Chondrocyte (in vitro differentiated cells): ENCODE measurements around the gene ZNF664. TPM values are rescaled to one million over a fixed set of nuclear protein-coding genes. Genes with fewer than 3 reads are reported as not detected.

ENCODE experiments used
- DNase-seq: peaks from one replicate; pipeline ENCODE4 v3.0.0; 2021; ENCODE audit warnings: mixed read lengths, low spot score
- H3K27ac Mint-ChIP-seq: one replicate; pipeline ENCODE4 v1.8.0; 2021; ENCODE audit warnings: mild to moderate bottlenecking, moderate library complexity, mixed read lengths; ENCODE audit not compliant: unreplicated experiment
- H3K27me3 Mint-ChIP-seq: 2 replicates; pipeline ENCODE4 v1.8.0; 2021; ENCODE audit warnings: low read depth, mixed read lengths
- H3K36me3 Mint-ChIP-seq: 2 replicates; pipeline ENCODE4 v1.8.0; 2021; ENCODE audit warnings: low read depth, mixed read lengths
- H3K4me1 Mint-ChIP-seq: 2 replicates; pipeline ENCODE4 v1.8.0; 2021; ENCODE audit warnings: low read depth, mild to moderate bottlenecking, mixed read lengths
- H3K4me3 Mint-ChIP-seq: one replicate; pipeline ENCODE4 v1.8.0; 2021; ENCODE audit warnings: mild to moderate bottlenecking, moderate library complexity, mixed read lengths; ENCODE audit not compliant: unreplicated experiment
- H3K9me3 Mint-ChIP-seq: 2 replicates; pipeline ENCODE4 v1.8.0; 2021; ENCODE audit warnings: low read depth, mixed read lengths
- total RNA-seq: library from RNA; stranded (reverse); gene quantifications from 3 replicates; pipeline ENCODE4 v1.2.1, GENCODE V29; 2021
- TF ChIP-seq, protein P1 (sequence below): fragments of 200-600 bp; sonication (generic); IDR thresholded peaks from 2 replicates; pipeline ENCODE4 v1.5.0; 2021; ENCODE audit warnings: antibody characterized with exemption, mild to moderate bottlenecking, moderate library complexity

ZNF664 gene
- total RNA-seq, 1 donor from 2014 or later = 88.0 TPM

DNA sequence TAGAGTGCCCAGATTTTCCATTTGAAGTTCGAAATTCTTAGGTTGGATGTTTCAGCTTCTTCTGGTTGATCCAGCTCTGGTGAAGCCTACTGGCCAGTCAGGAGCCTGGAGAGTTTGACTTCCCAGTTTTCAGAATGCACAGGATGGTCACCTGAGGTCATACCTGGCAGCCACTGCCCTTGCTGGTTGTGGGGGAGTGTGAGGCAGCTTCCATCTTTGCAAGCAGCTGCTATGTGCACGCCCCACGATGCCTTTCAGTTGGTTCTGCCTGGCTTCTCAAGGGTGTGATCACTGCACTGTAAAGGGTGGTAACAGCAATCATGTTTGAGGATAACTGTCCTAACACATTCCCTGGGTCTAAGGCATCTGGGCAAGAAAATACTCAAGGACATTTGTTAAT is 15.8 kb upstream of the ZNF664 start:
- H3K27ac Mint-ChIP-seq = no peak overlapping the region
- H3K9me3 Mint-ChIP-seq = no peaks in the 10 kb centered on the region
- no peak for DNase-seq
- no peaks in the 10 kb centered on the region for H3K27me3 Mint-ChIP-seq
- H3K4me1 Mint-ChIP-seq = peaks cover 10% of the 10 kb centered on the region
- peaks cover 1% of the 10 kb centered on the region for H3K36me3 Mint-ChIP-seq
- no peak overlapping the region for H3K4me3 Mint-ChIP-seq
- TF ChIP-seq, protein P1, sequence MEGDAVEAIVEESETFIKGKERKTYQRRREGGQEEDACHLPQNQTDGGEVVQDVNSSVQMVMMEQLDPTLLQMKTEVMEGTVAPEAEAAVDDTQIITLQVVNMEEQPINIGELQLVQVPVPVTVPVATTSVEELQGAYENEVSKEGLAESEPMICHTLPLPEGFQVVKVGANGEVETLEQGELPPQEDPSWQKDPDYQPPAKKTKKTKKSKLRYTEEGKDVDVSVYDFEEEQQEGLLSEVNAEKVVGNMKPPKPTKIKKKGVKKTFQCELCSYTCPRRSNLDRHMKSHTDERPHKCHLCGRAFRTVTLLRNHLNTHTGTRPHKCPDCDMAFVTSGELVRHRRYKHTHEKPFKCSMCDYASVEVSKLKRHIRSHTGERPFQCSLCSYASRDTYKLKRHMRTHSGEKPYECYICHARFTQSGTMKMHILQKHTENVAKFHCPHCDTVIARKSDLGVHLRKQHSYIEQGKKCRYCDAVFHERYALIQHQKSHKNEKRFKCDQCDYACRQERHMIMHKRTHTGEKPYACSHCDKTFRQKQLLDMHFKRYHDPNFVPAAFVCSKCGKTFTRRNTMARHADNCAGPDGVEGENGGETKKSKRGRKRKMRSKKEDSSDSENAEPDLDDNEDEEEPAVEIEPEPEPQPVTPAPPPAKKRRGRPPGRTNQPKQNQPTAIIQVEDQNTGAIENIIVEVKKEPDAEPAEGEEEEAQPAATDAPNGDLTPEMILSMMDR = no peak

DNA sequence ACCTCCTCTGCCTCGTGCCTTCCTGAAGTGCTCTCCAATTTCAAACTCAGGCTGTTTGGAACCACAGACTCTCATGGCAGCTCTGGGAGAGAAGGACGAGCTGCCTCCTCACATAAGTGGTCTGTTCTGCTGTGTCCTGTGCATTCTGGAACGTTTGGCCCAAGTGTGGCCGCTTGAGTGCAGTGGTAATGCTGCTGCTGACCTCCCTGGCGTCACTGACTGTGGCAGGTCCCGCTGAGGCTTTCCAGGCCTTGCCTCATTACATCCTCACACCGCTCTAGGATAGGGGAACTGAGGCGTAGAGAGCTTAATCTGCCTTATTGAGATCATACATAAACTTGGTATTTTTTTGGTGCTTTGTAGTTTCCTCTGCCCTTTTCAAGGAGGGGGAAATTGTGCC is 14.6 kb upstream of the ZNF664 start:
- DNase-seq = no peak
- no peak overlapping the region for H3K4me3 Mint-ChIP-seq
- TF ChIP-seq, protein P1 = no peak
- H3K4me1 Mint-ChIP-seq = peaks cover 5% of the 10 kb centered on the region
- H3K27ac Mint-ChIP-seq = no peak overlapping the region
- H3K36me3 Mint-ChIP-seq = peaks cover 1% of the 10 kb centered on the region
- no peaks in the 10 kb centered on the region for H3K9me3 Mint-ChIP-seq
- no peaks in the 10 kb centered on the region for H3K27me3 Mint-ChIP-seq

DNA sequence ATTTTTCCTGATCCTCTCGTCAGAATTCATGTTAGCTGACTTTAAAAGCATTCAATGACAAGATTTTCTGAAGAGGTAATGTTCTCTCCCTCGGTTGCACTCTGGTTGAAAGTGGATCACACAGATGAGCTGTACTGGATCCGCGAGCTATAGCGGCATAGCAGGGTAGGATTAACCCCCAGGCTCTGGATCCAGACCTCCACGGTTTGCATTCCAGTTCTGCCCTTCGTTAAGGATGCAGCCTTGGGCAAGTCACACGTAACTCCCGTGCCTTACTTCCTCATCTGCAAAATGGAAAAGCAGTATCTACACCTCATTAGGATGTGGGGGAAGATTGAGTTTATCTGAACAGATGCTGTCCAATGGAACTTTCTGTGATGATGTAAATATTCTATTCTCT is 14.1 kb upstream of the ZNF664 start:
- no peaks in the 10 kb centered on the region for H3K27me3 Mint-ChIP-seq
- H3K9me3 Mint-ChIP-seq = no peaks in the 10 kb centered on the region
- DNase-seq = no peak
- H3K27ac Mint-ChIP-seq = no peak overlapping the region
- H3K36me3 Mint-ChIP-seq = peaks cover 1% of the 10 kb centered on the region
- no peak overlapping the region for H3K4me3 Mint-ChIP-seq
- TF ChIP-seq, protein P1 = no peak
- peaks cover 5% of the 10 kb centered on the region for H3K4me1 Mint-ChIP-seq

GRCh38 chr12:123960029-123960735 is 12.8 kb upstream of the ZNF664 start:
- no peak for DNase-seq
- H3K4me3 Mint-ChIP-seq = no peak overlapping the region
- no peaks in the 10 kb centered on the region for H3K9me3 Mint-ChIP-seq
- H3K27me3 Mint-ChIP-seq = no peaks in the 10 kb centered on the region
- peaks cover 5% of the 10 kb centered on the region for H3K4me1 Mint-ChIP-seq
- peaks cover 1% of the 10 kb centered on the region for H3K36me3 Mint-ChIP-seq
- TF ChIP-seq, protein P1 = no peak
- H3K27ac Mint-ChIP-seq = no peak overlapping the region

GRCh38 chr12:123960856-123961255 is 12.2 kb upstream of the ZNF664 start:
- Mint-ChIP-seq H3K27ac (no peak overlapping the region), H3K4me1 (peaks cover 5% of the 10 kb centered on the region), H3K27me3 (no peaks in the 10 kb centered on the region), H3K36me3 (peaks cover 1% of the 10 kb centered on the region), H3K4me3 (no peak overlapping the region), H3K9me3 (no peaks in the 10 kb centered on the region)
- TF ChIP-seq, protein P1 = no peak
- no peak for DNase-seq
